CD4-positive, alpha-beta T cell treated with Interleukin-6 for 4 hours (primary cell): ENCODE data around the gene UTP25.
"Not testable (repeated sequence)": the region's sequence is repeated elsewhere in the genome, so short reads cannot be mapped to it uniquely, and the experiment has no call there.

Experiments used
- DNase-seq: peaks from one replicate; pipeline ENCODE4 v3.0.0-alpha.2; 2020; ENCODE audit warnings: mixed read lengths

UTP25 gene

GRCh38 chr1:209900734-209901133, 73.0 kb downstream of the UTP25 start:
- no peak for DNase-seq

- DNase-seq = no peak
Observed at GRCh38 chr1:209901211-209901610, 73.4 kb downstream of the UTP25 start.

GRCh38 chr1:209904774-209905173, 77.0 kb downstream of the UTP25 start:
- not testable (repeated sequence) for DNase-seq
